ENCODE measurements around the gene PEMT.

Gene PEMT

DNA sequence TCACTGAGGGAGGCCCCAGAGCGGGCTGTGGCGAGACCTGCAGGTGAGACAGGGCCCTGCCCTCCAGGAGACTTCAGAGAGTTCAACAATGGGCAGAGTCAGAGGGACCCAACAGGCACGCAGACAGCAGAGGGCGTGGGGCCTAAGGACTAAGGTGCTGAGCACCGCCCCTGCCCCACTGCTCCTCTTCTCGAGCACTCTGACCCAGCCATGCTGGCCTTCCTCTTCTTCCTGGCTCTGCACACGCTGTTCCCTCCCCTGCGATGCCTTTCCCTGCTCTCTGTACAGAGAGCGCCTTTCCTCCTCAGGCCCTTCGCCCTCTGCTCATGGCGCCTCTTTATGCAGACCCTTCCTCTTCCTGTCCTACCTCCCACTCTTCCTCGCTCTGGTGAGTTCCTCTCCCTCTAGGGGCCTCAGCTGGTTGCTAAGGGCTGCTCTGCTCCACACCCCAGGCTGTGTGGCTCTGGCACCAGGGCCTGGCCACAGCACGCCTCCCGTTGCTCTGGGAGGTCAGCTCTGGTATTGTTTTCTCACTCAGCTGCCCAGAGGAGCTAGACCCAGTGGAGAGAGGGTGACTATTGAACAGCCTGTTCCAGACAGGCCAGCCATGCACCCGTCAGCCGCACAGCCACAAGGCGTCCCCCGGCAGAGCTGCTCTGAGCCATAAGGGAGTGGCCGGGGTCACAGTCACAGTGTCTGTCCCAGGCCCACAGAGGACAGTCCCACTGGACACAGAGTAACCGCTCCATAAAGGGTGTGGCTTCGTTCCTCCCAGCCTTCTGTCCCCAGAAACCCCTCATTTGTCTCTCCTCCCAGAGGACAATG, 81.7 kb downstream of the PEMT start:
- no peak overlapping the region for H3K4me3 ChIP-seq
- DNase-seq (ENCODE audit: low read depth, low spot score), result no peak
- no peaks in the 10 kb centered on the region for H3K9me3 ChIP-seq (ENCODE audit: low read depth, low read length)
- H3K27ac ChIP-seq, result no peak overlapping the region
- no peaks in the 10 kb centered on the region for H3K36me3 ChIP-seq (ENCODE audit: insufficient read depth, low read length)
- TF ChIP-seq EZH2 (IDR thresholded peaks at IDR 0.05) (no peak), FOXP2 (optimal IDR thresholded peaks at IDR 0.05; ENCODE audit: control extremely low read depth, extremely low read length, insufficient read depth) (no peak), POLR2AphosphoS5 (IDR thresholded peaks at IDR 0.05; ENCODE audit: borderline replicate concordance, low read depth, low read length) (no peak)
- H3K9ac ChIP-seq (ENCODE audit: insufficient read length), result no peak overlapping the region

DNA sequence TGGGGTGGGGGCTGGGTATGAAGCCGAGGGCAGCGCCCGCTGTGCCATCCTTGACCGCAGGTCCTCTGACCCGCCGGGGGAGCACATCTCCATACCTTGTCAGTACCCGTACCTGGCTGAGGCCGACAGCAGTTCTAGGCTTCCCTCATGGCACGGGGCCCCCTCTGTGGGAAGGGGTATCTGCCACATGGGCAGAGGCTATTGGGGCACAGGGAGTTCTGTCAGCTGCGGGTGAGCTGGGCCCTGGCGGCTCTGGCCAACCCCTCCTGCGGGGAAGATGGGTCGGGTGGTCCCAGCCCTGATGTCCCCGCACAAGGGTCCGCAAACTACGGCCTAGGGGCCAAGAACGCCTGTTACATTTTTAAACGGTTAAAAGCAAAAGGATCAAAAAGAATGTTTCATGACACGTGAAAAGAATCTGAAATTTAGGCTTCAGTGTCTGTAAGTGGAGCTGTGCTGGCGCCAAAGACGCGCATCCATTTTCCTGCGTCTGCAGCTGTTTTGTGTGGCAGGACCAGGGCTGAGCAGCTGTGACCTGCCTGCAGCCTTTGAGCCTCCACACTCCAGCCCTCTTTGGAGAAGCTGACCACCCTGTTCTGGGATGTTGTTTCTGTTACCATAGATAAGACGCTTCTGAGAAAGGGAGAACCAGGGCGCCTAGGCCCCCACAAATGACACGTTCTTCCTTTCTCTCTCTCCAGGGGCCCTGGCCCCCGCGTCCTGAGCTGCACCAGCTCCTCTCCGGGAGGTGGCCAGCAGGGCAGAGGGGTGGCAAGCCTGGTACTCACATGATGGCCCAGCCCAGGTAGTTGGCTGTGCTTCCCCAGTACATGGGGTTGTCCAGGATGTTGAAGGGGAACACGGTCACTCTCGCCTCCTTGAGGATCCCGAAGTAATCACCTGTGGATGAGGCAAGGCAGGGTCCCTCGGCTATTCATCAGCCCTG, 82.6 kb downstream of the PEMT start:
- no peaks in the 10 kb centered on the region for H3K9me3 ChIP-seq (ENCODE audit: low read depth, low read length)
- no peak for TF ChIP-seq FOXP2 (optimal IDR thresholded peaks at IDR 0.05; ENCODE audit: control extremely low read depth, extremely low read length, insufficient read depth)
- no peak for TF ChIP-seq POLR2AphosphoS5 (IDR thresholded peaks at IDR 0.05; ENCODE audit: borderline replicate concordance, low read depth, low read length)
- no peak for TF ChIP-seq EZH2 (IDR thresholded peaks at IDR 0.05)
- no peak for DNase-seq (ENCODE audit: low read depth, low spot score)
- no peak overlapping the region for H3K27ac ChIP-seq
- H3K4me3 ChIP-seq, result no peak overlapping the region
- H3K9ac ChIP-seq (ENCODE audit: insufficient read length), result no peak overlapping the region
- no peaks in the 10 kb centered on the region for H3K36me3 ChIP-seq (ENCODE audit: insufficient read depth, low read length)

DNA sequence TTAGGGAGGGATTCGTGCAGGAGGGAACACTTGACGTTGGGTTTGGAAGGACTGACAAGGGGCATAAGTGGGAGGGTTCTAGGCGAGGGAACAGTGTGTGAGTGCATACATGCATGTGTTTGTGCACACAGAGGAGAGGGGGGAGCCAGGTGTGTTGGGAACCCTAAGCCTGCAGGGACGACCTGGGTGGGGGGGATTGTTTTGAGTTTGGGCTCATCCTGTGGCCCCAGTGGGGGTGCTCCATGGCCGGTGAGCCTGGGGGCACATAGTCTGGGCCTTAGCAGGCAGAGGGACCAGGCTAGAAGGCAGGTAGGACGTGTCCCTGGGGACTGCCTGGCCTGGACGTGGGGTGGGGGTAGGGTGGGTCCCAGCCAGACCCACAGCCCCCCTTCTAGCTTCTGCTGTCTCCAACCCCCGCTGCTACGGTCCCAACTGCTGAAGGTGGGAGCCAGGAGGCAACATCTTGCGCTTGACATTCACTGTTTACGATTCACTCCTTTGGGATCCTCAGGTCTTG, 83.4 kb downstream of the PEMT start:
- Histone ChIP-seq H3K27ac (no peak overlapping the region), H3K36me3 (ENCODE audit: insufficient read depth, low read length) (no peaks in the 10 kb centered on the region), H3K9ac (ENCODE audit: insufficient read length) (no peak overlapping the region), H3K9me3 (ENCODE audit: low read depth, low read length) (no peaks in the 10 kb centered on the region), H3K4me3 (no peak overlapping the region)
- TF ChIP-seq EZH2 (IDR thresholded peaks at IDR 0.05) (no peak), FOXP2 (optimal IDR thresholded peaks at IDR 0.05; ENCODE audit: control extremely low read depth, extremely low read length, insufficient read depth) (no peak), POLR2AphosphoS5 (IDR thresholded peaks at IDR 0.05; ENCODE audit: borderline replicate concordance, low read depth, low read length) (no peak)
- DNase-seq (ENCODE audit: low read depth, low spot score), result no peak

DNA sequence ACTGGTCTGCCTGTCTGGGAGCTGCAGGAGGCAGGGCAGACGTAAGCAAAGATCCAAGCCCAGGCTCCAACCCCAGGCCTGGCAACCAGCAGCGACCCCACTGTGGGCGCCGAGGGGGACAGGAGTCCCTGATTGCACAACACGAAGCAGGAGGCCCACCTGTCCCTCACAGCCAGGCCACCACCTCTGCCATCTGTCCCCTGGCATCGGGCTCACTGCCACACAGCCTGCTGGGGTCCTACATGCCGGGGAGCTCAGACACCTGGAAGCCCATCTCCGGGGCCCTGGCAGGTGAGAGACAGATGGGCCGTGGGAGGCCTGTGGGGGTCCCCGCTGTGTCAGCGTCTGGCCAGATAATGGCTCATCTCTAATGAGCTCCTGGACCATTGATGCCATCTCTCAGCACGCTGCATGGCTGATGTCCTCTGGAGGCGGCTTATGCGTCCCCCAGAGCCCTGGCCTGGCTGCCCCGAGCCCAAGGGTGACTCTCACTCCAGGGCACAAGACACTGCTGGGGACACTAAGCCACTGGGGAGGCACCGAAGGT, 84.0 kb downstream of the PEMT start:
- no peaks in the 10 kb centered on the region for H3K36me3 ChIP-seq (ENCODE audit: insufficient read depth, low read length)
- DNase-seq (ENCODE audit: low read depth, low spot score), result no peak
- H3K27ac ChIP-seq, result no peak overlapping the region
- no peaks in the 10 kb centered on the region for H3K9me3 ChIP-seq (ENCODE audit: low read depth, low read length)
- H3K4me3 ChIP-seq, result no peak overlapping the region
- TF ChIP-seq EZH2 (IDR thresholded peaks at IDR 0.05) (no peak), FOXP2 (optimal IDR thresholded peaks at IDR 0.05; ENCODE audit: control extremely low read depth, extremely low read length, insufficient read depth) (no peak), POLR2AphosphoS5 (IDR thresholded peaks at IDR 0.05; ENCODE audit: borderline replicate concordance, low read depth, low read length) (no peak)
- no peak overlapping the region for H3K9ac ChIP-seq (ENCODE audit: insufficient read length)

DNA sequence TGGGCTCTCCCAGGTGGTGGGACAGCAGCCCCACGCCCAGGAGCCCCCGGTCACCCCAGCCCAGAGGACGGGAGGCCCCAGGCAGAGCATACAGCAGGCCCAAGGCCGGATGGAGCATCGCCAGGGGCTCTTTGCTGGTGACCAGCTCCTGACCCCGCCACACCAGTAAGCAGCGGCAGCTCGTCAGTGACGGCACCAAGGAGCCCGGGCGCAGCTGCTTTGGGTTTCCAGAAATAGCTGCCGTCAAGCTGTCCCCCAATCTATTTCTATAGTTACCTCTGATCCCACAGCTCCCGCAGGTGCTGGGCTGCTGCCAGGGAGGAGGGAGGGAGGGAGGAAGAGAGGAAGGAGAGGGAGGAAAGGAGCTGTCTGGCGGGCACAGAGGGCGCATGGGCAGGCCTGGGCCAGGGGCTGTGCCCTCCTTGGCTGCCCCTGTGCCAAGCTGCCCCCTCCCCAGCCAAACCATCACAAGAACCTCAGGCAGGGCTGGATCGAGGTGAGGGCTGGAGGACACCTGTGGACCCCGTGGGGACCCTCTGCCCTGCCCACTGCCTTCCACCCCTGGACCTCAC, 84.5 kb downstream of the PEMT start:
- no peak for DNase-seq (ENCODE audit: low read depth, low spot score)
- Histone ChIP-seq H3K36me3 (ENCODE audit: insufficient read depth, low read length) (no peaks in the 10 kb centered on the region), H3K9ac (ENCODE audit: insufficient read length) (no peak overlapping the region), H3K9me3 (ENCODE audit: low read depth, low read length) (no peaks in the 10 kb centered on the region), H3K4me3 (no peak overlapping the region), H3K27ac (no peak overlapping the region)
- TF ChIP-seq EZH2 (IDR thresholded peaks at IDR 0.05) (no peak), FOXP2 (optimal IDR thresholded peaks at IDR 0.05; ENCODE audit: control extremely low read depth, extremely low read length, insufficient read depth) (no peak), POLR2AphosphoS5 (IDR thresholded peaks at IDR 0.05; ENCODE audit: borderline replicate concordance, low read depth, low read length) (no peak)

DNA sequence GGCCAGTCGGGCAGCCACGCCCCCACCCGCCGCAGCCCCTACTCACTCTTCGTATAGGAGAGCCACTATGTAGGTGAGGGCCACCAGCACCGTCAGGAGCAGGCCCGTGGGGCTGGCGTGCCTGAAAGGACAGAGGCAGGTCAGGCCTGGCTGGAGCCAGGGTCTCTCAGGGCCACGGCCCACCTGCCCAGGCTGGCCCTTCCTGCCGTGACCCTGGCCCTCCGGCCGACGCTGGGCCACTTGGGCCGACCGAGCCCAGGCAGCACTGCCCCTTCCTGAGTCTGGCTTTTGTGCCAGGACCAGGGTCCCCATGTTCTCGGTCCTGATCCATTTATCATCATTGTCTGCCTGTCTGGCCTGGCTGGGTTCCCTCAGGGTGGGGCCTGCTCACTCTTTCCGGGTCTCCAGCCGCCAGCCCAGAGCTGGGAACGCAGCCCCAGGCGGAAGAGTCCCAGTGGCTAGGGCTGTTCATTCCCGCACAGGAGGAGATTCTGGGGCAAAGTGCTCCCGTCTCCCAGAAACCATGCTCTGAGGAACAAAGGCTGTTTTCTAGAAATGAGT, 85.2 kb downstream of the PEMT start:
- Histone ChIP-seq H3K36me3 (ENCODE audit: insufficient read depth, low read length) (no peaks in the 10 kb centered on the region), H3K9ac (ENCODE audit: insufficient read length) (no peak overlapping the region), H3K4me3 (no peak overlapping the region), H3K27ac (no peak overlapping the region), H3K9me3 (ENCODE audit: low read depth, low read length) (no peaks in the 10 kb centered on the region)
- no peak for TF ChIP-seq EZH2 (IDR thresholded peaks at IDR 0.05)
- TF ChIP-seq FOXP2 (optimal IDR thresholded peaks at IDR 0.05; ENCODE audit: control extremely low read depth, extremely low read length, insufficient read depth), result no peak
- TF ChIP-seq POLR2AphosphoS5 (IDR thresholded peaks at IDR 0.05; ENCODE audit: borderline replicate concordance, low read depth, low read length), result no peak
- DNase-seq (ENCODE audit: low read depth, low spot score), result no peak

DNA sequence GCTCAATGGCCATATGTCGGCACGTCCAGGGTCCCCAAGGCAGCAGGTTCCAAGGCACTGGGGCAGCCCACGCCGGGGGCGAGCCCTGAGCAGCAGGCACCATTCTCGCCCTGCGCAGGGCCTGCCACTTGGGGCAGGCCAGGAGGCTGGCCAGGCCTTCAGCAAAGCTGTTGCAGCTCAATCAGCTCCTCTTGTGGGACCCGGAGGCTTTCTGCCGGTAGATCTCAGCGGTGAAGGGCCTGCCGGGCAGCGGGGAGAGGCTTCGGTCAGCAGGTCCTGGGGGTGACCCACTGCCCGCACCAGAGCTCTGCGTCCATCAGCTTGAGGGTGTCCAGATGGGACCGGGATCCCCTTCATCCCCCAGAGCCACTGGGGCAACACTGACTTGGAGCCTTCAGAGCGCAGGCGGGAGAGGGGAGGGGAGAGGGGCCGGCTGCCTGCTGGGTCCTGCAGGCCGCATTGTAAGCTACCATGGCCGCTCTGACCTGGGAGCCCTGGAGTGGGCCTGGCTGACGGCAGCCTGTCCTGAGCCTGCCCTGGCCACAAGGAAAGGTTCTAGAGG, 85.8 kb downstream of the PEMT start:
- no peak overlapping the region for H3K9ac ChIP-seq (ENCODE audit: insufficient read length)
- H3K4me3 ChIP-seq, result no peak overlapping the region
- no peak for TF ChIP-seq POLR2AphosphoS5 (IDR thresholded peaks at IDR 0.05; ENCODE audit: borderline replicate concordance, low read depth, low read length)
- TF ChIP-seq FOXP2 (optimal IDR thresholded peaks at IDR 0.05; ENCODE audit: control extremely low read depth, extremely low read length, insufficient read depth), result no peak
- no peak for TF ChIP-seq EZH2 (IDR thresholded peaks at IDR 0.05)
- H3K36me3 ChIP-seq (ENCODE audit: insufficient read depth, low read length), result no peaks in the 10 kb centered on the region
- no peaks in the 10 kb centered on the region for H3K9me3 ChIP-seq (ENCODE audit: low read depth, low read length)
- H3K27ac ChIP-seq, result no peak overlapping the region
- no peak for DNase-seq (ENCODE audit: low read depth, low spot score)

Measured in SK-N-MC (cell line).